ENCODE data around the gene FARS2.

The FARS2 gene

GRCh38 chr6:5701174-5701573 is 439.9 kb downstream of the FARS2 start:
- no peak overlapping the region for H3K4me3 ChIP-seq (replicated peaks; ENCODE audit: low read depth, low read length)
- no peak for DNase-seq (ENCODE audit: extremely low read depth, low read depth)
- no peak for TF ChIP-seq CTCF (IDR thresholded peaks at IDR 0.05; ENCODE audit: low read depth, low read length, missing control alignments)

- H3K4me3 ChIP-seq (replicated peaks; ENCODE audit: low read depth, low read length) = no peak overlapping the region
- no peak for TF ChIP-seq CTCF (IDR thresholded peaks at IDR 0.05; ENCODE audit: low read depth, low read length, missing control alignments)
- DNase-seq (ENCODE audit: extremely low read depth, low read depth) = no peak
These were observed 443.4 kb downstream of the FARS2 start for GRCh38 chr6:5704708-5705107.

- no peak overlapping the region for H3K4me3 ChIP-seq (replicated peaks; ENCODE audit: low read depth, low read length)
- no peak for TF ChIP-seq CTCF (IDR thresholded peaks at IDR 0.05; ENCODE audit: low read depth, low read length, missing control alignments)
- no peak for DNase-seq (ENCODE audit: extremely low read depth, low read depth)
These were observed 443.9 kb downstream of the FARS2 start for GRCh38 chr6:5705252-5705651.

GRCh38 chr6:5706124-5707033 is 445.1 kb downstream of the FARS2 start:
- no peak for DNase-seq (ENCODE audit: extremely low read depth, low read depth)
- TF ChIP-seq CTCF (IDR thresholded peaks at IDR 0.05; ENCODE audit: low read depth, low read length, missing control alignments) = no peak
- H3K4me3 ChIP-seq (replicated peaks; ENCODE audit: low read depth, low read length) = no peak overlapping the region

- TF ChIP-seq CTCF (IDR thresholded peaks at IDR 0.05; ENCODE audit: low read depth, low read length, missing control alignments) = no peak
- DNase-seq (ENCODE audit: extremely low read depth, low read depth) = no peak
- H3K4me3 ChIP-seq (replicated peaks; ENCODE audit: low read depth, low read length) = no peak overlapping the region
These were observed 446.1 kb downstream of the FARS2 start for GRCh38 chr6:5707281-5708045.

GRCh38 chr6:5710516-5710915 is 449.2 kb downstream of the FARS2 start:
- no peak for DNase-seq (ENCODE audit: extremely low read depth, low read depth)
- no peak overlapping the region for H3K4me3 ChIP-seq (replicated peaks; ENCODE audit: low read depth, low read length)
- no peak for TF ChIP-seq CTCF (IDR thresholded peaks at IDR 0.05; ENCODE audit: low read depth, low read length, missing control alignments)
